ENCODE results near the gene USH2A. TPM values are rescaled to one million over a fixed set of nuclear protein-coding genes. Genes with fewer than 3 reads are reported as not detected.

The USH2A gene
- total and polyA plus RNA-seq, 2 experiments from 2014 or later, result under 0.01 to 0.01 TPM

- Histone ChIP-seq H3K4me1 (ENCODE audit: insufficient read depth) (no peaks in the 10 kb centered on the region), H3F3A (ENCODE audit: insufficient read depth) (no peaks in the 10 kb centered on the region), H2AFZ (no peak overlapping the region), H3K9me3 (ENCODE audit: low read depth) (no peaks in the 10 kb centered on the region), H3K27ac (no peak overlapping the region), H3K4me2 (ENCODE audit: unreplicated experiment) (no peak overlapping the region), H4K20me1 (ENCODE audit: insufficient read depth) (no peaks in the 10 kb centered on the region), H3K79me2 (ENCODE audit: insufficient read depth) (no peaks in the 10 kb centered on the region), H3K9ac (no peak overlapping the region), H3K9me2 (ENCODE audit: insufficient read depth) (no peaks in the 10 kb centered on the region), H3K36me3 (ENCODE audit: low read depth) (no peaks in the 10 kb centered on the region), H3K4me3 (no peak overlapping the region), H3K27me3 (replicated peaks; ENCODE audit: insufficient read depth) (peaks cover 8% of the 10 kb centered on the region; the same call in 1 of the 2 replicates)
- in situ Hi-C loops (cut with MboI), result no loop called here
- WGBS, 2 experiments (ENCODE audit: low coverage in 1 of 2, low lambda C conversion rate in 2 of 2, missing lambda C conversion rate in 2 of 2), result 27 to 34% methylated on average over 2 of the region's 2 CpGs
- TF ChIP-seq EZH2phosphoT487 (IDR thresholded peaks at IDR 0.05; ENCODE audit: insufficient read depth, low read depth), result no peak
- no peak for TF ChIP-seq EZH2 (IDR thresholded peaks at IDR 0.05; ENCODE audit: insufficient read depth, poor library complexity, severe bottlenecking)
- DNase-seq, result no peak
Measured at GRCh38 chr1:215681041-215681440, 742.2 kb downstream of the USH2A start.

- no peaks in the 10 kb centered on the region for H3K36me3 ChIP-seq (ENCODE audit: low read depth)
- H4K20me1 ChIP-seq (ENCODE audit: insufficient read depth), result no peaks in the 10 kb centered on the region
- no peaks in the 10 kb centered on the region for H3K9me3 ChIP-seq (ENCODE audit: low read depth)
- 40 to 50% methylated on average over 3 of the region's 3 CpGs for WGBS, 2 experiments (ENCODE audit: low coverage in 1 of 2, low lambda C conversion rate in 2 of 2, missing lambda C conversion rate in 2 of 2)
- peaks cover 5% of the 10 kb centered on the region; the same call in 1 of the 2 replicates for H3K27me3 ChIP-seq (replicated peaks; ENCODE audit: insufficient read depth)
- H3K27ac ChIP-seq, result no peak overlapping the region
- no peaks in the 10 kb centered on the region for H3K4me1 ChIP-seq (ENCODE audit: insufficient read depth)
- no peak overlapping the region for H3K9ac ChIP-seq
- no peak for TF ChIP-seq EZH2 (IDR thresholded peaks at IDR 0.05; ENCODE audit: insufficient read depth, poor library complexity, severe bottlenecking)
- TF ChIP-seq EZH2phosphoT487 (IDR thresholded peaks at IDR 0.05; ENCODE audit: insufficient read depth, low read depth), result no peak
- no peak overlapping the region for H3K4me3 ChIP-seq
- no peaks in the 10 kb centered on the region for H3K9me2 ChIP-seq (ENCODE audit: insufficient read depth)
- in situ Hi-C loops (cut with MboI), result no loop called here
- no peaks in the 10 kb centered on the region for H3F3A ChIP-seq (ENCODE audit: insufficient read depth)
- DNase-seq, result no peak
- no peak overlapping the region for H3K4me2 ChIP-seq (ENCODE audit: unreplicated experiment)
- H2AFZ ChIP-seq, result no peak overlapping the region
- H3K79me2 ChIP-seq (ENCODE audit: insufficient read depth), result no peaks in the 10 kb centered on the region
Measured at GRCh38 chr1:215679231-215679630, 744.0 kb downstream of the USH2A start.

- no peaks in the 10 kb centered on the region for H3K9me3 ChIP-seq (ENCODE audit: low read depth)
- H3K9me2 ChIP-seq (ENCODE audit: insufficient read depth), result no peaks in the 10 kb centered on the region
- no peak overlapping the region for H3K9ac ChIP-seq
- TF ChIP-seq EZH2phosphoT487 (IDR thresholded peaks at IDR 0.05; ENCODE audit: insufficient read depth, low read depth), result no peak
- no peak for TF ChIP-seq EZH2 (IDR thresholded peaks at IDR 0.05; ENCODE audit: insufficient read depth, poor library complexity, severe bottlenecking)
- H3K27me3 ChIP-seq (replicated peaks; ENCODE audit: insufficient read depth), result peaks cover 10% of the 10 kb centered on the region
- H3K36me3 ChIP-seq (ENCODE audit: low read depth), result no peaks in the 10 kb centered on the region
- H3K4me1 ChIP-seq (ENCODE audit: insufficient read depth), result no peaks in the 10 kb centered on the region
- H2AFZ ChIP-seq, result no peak overlapping the region
- no peaks in the 10 kb centered on the region for H3F3A ChIP-seq (ENCODE audit: insufficient read depth)
- DNase-seq, result no peak
- no peak overlapping the region for H3K4me3 ChIP-seq
- in situ Hi-C loops (cut with MboI), result no loop called here
- H3K79me2 ChIP-seq (ENCODE audit: insufficient read depth), result no peaks in the 10 kb centered on the region
- WGBS, 2 experiments (ENCODE audit: low coverage in 1 of 2, low lambda C conversion rate in 2 of 2, missing lambda C conversion rate in 2 of 2), result 56 to 58% methylated on average over 4 of the region's 4 CpGs
- no peak overlapping the region for H3K4me2 ChIP-seq (ENCODE audit: unreplicated experiment)
- H3K27ac ChIP-seq, result no peak overlapping the region
- no peaks in the 10 kb centered on the region for H4K20me1 ChIP-seq (ENCODE audit: insufficient read depth)
Measured at GRCh38 chr1:215677112-215677511, 746.1 kb downstream of the USH2A start.

DNA sequence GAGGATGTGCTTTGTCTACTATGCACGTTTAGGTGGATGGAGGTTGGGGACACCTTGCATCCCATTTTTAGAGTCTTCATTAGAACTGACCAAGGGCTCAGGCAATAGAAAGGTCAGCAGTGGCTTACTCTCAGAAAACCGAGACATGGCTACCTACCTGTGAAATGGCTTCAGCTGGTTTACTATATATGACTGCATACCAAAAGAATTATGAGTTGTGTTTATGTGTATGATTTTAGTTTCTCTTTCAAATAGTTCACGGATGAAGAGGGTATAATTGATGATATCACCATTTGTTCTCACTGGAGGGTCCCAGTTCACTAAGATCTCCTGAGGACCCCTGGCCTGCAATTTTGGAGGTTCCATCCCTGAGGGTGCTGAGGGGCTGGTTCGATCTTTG, 749.3 kb downstream of the USH2A start:
- H3K9me3 ChIP-seq (ENCODE audit: low read depth), result no peaks in the 10 kb centered on the region
- H3K4me1 ChIP-seq (ENCODE audit: insufficient read depth), result no peaks in the 10 kb centered on the region
- no peaks in the 10 kb centered on the region for H3F3A ChIP-seq (ENCODE audit: insufficient read depth)
- H3K27me3 ChIP-seq (replicated peaks; ENCODE audit: insufficient read depth), result peaks cover 17% of the 10 kb centered on the region
- H3K9ac ChIP-seq, result no peak overlapping the region
- no peak overlapping the region for H3K4me2 ChIP-seq (ENCODE audit: unreplicated experiment)
- H3K27ac ChIP-seq, result no peak overlapping the region
- in situ Hi-C loops (cut with MboI), result no loop called here
- 32 to 37% methylated on average over 4 of the region's 4 CpGs for WGBS, 2 experiments (ENCODE audit: low coverage in 1 of 2, low lambda C conversion rate in 2 of 2, missing lambda C conversion rate in 2 of 2)
- H2AFZ ChIP-seq, result no peak overlapping the region
- TF ChIP-seq EZH2phosphoT487 (IDR thresholded peaks at IDR 0.05; ENCODE audit: insufficient read depth, low read depth) (no peak), EZH2 (IDR thresholded peaks at IDR 0.05; ENCODE audit: insufficient read depth, poor library complexity, severe bottlenecking) (no peak)
- H3K79me2 ChIP-seq (ENCODE audit: insufficient read depth), result no peaks in the 10 kb centered on the region
- no peaks in the 10 kb centered on the region for H4K20me1 ChIP-seq (ENCODE audit: insufficient read depth)
- H3K9me2 ChIP-seq (ENCODE audit: insufficient read depth), result no peaks in the 10 kb centered on the region
- no peak overlapping the region for H3K4me3 ChIP-seq
- DNase-seq, result no peak
- no peaks in the 10 kb centered on the region for H3K36me3 ChIP-seq (ENCODE audit: low read depth)

DNA sequence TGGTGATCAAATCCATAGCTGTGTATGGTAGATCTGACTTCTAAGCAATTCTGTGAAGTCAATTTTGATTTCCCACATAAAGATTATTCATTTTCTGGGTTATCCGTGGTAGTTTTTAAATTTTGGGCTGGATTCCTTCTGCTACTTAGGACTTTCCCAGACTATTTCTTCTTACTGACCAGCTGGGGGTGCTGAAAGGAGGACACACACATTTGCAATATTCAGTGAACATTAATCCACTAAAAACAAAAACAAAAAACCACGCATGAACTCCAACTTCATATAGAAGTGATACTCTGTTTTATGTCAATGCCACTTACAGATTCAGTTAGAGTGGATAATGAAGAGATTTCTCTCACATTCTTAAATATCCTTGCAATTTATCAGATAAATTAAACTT, 750.8 kb downstream of the USH2A start:
- Histone ChIP-seq H3K9me3 (ENCODE audit: low read depth) (no peaks in the 10 kb centered on the region), H3K27ac (no peak overlapping the region), H3K4me1 (ENCODE audit: insufficient read depth) (no peaks in the 10 kb centered on the region), H2AFZ (no peak overlapping the region), H3K4me2 (ENCODE audit: unreplicated experiment) (no peak overlapping the region), H3K9ac (no peak overlapping the region), H3K27me3 (replicated peaks; ENCODE audit: insufficient read depth) (peaks cover 17% of the 10 kb centered on the region), H4K20me1 (ENCODE audit: insufficient read depth) (no peaks in the 10 kb centered on the region), H3K9me2 (ENCODE audit: insufficient read depth) (no peaks in the 10 kb centered on the region), H3F3A (ENCODE audit: insufficient read depth) (no peaks in the 10 kb centered on the region), H3K4me3 (no peak overlapping the region), H3K36me3 (ENCODE audit: low read depth) (no peaks in the 10 kb centered on the region), H3K79me2 (ENCODE audit: insufficient read depth) (no peaks in the 10 kb centered on the region)
- TF ChIP-seq EZH2phosphoT487 (IDR thresholded peaks at IDR 0.05; ENCODE audit: insufficient read depth, low read depth) (no peak), EZH2 (IDR thresholded peaks at IDR 0.05; ENCODE audit: insufficient read depth, poor library complexity, severe bottlenecking) (no peak)
- peak; percentile 21 for DNase-seq
- WGBS, 2 experiments (ENCODE audit: low coverage in 1 of 2, low lambda C conversion rate in 2 of 2, missing lambda C conversion rate in 2 of 2), result 62 to 71% methylated on average over 2 of the region's 2 CpGs
- in situ Hi-C loops (cut with MboI), result no loop called here

All from GM23248 (cell line).